Measurements from ENCODE around the gene LTN1. TPM values are rescaled to one million over a fixed set of nuclear protein-coding genes. Genes with fewer than 3 reads are reported as not detected.

The LTN1 gene
- total and polyA plus RNA-seq, 2 of the 13 experiments (the other 11 are each of a cell fraction or from before 2014, with no cell fraction given), result 6.7 to 24.6 TPM

- TF ChIP-seq ZBED4 (CRISPR knock-in tag; IDR thresholded peaks at IDR 0.05; ENCODE audit: borderline replicate concordance) (no peak), NCOA2 (CRISPR knock-in tag; IDR thresholded peaks at IDR 0.05) (no peak; the same call in 1 of the 2 replicates), ZNF691 (CRISPR knock-in tag; IDR thresholded peaks at IDR 0.05; ENCODE audit: borderline replicate concordance, low read depth) (peak; percentile 77; the same call in 1 of the 2 replicates), LCORL (IDR thresholded peaks at IDR 0.05) (no peak), LCORL (CRISPR knock-in tag; IDR thresholded peaks at IDR 0.05) (peak; percentile 22; the same call in 1 of the 2 replicates), ZFP1 (CRISPR knock-in tag; IDR thresholded peaks at IDR 0.05) (no peak), ASH2L (IDR thresholded peaks at IDR 0.05; ENCODE audit: insufficient read length, low read depth, low read length) (peak; percentile 96), SSRP1 (CRISPR knock-in tag; IDR thresholded peaks at IDR 0.05) (no peak), SNAPC4 (CRISPR knock-in tag; IDR thresholded peaks at IDR 0.05) (no peak), ZBTB38 (CRISPR knock-in tag; IDR thresholded peaks at IDR 0.05) (no peak), RFX1 (IDR thresholded peaks at IDR 0.05) (no peak), ZNF512 (CRISPR knock-in tag; IDR thresholded peaks at IDR 0.05) (no peak), DZIP1 (CRISPR knock-in tag; IDR thresholded peaks at IDR 0.05) (0 out of 2 replicates have a peak, but pooled peaks have one; percentile 42), POLR2A (IDR thresholded peaks at IDR 0.05; ENCODE audit: insufficient read depth in 1 of 2, low read depth in 2 of 2, low read length in 2 of 2) (peak; percentile 78 to 86), MEF2D (CRISPR knock-in tag; IDR thresholded peaks at IDR 0.05) (peak; percentile 74), RARA (CRISPR knock-in tag; IDR thresholded peaks at IDR 0.05) (no peak)
Measured at GRCh38 chr21:28992526-28993292, at the start of gene LTN1 (continued).

Data from HepG2 (cell line).